H9 (cell line): ENCODE data around the gene SFXN1. TPM values are rescaled to one million over a fixed set of nuclear protein-coding genes. Genes with fewer than 3 reads are reported as not detected.

ENCODE experiments used
- DNase-seq: peaks from one replicate; pipeline ENCODE4 v3.0.0-alpha.2; 2017
- H2AFZ ChIP-seq: one replicate; pipeline ENCODE4 v1.6.1; 2013; ENCODE audit warnings: mild to moderate bottlenecking, low read length, control low read depth, moderate library complexity
- H2AK5ac ChIP-seq: 2 replicates; pipeline ENCODE4 v1.6.1; 2013; ENCODE audit warnings: low read length, control low read depth, mixed read lengths; ENCODE audit not compliant: insufficient read length
- H2BK120ac ChIP-seq: one replicate; pipeline ENCODE4 v1.6.1; 2013; ENCODE audit warnings: low read depth, mild to moderate bottlenecking, low read length, control low read depth, inconsistent platforms; ENCODE audit not compliant: poor library complexity, severe bottlenecking
- H2BK12ac ChIP-seq: 2 replicates; pipeline ENCODE4 v1.6.1; 2013; ENCODE audit warnings: low read length, control low read depth, mixed read lengths, low read depth; ENCODE audit not compliant: insufficient read length
- H2BK15ac ChIP-seq: 2 replicates; pipeline ENCODE4 v1.6.1; 2013; ENCODE audit warnings: low read depth, low read length, control low read depth
- H2BK20ac ChIP-seq: one replicate; pipeline ENCODE4 v1.6.1; 2013; ENCODE audit warnings: low read depth, mild to moderate bottlenecking, low read length, control low read depth, inconsistent platforms; ENCODE audit not compliant: poor library complexity, severe bottlenecking
- H2BK5ac ChIP-seq: 2 replicates; pipeline ENCODE4 v1.6.1; 2013; ENCODE audit warnings: low read length, control low read depth, mixed read lengths; ENCODE audit not compliant: insufficient read length
- H3K14ac ChIP-seq: 2 replicates; pipeline ENCODE4 v1.6.1; 2013; ENCODE audit warnings: low read length, control low read depth; ENCODE audit not compliant: insufficient read depth
- H3K18ac ChIP-seq: 2 replicates; pipeline ENCODE4 v1.6.1; 2013; ENCODE audit warnings: low read depth, mild to moderate bottlenecking, mixed read lengths, low read length, control low read depth; ENCODE audit not compliant: insufficient read length
- H3K23ac ChIP-seq: 2 replicates; pipeline ENCODE4 v1.6.1; 2013; ENCODE audit warnings: low read length, control low read depth, mixed read lengths, low read depth; ENCODE audit not compliant: insufficient read length
- H3K23me2 ChIP-seq: 2 replicates; pipeline ENCODE4 v1.6.1; 2013; ENCODE audit warnings: low read depth, mild to moderate bottlenecking, mixed read lengths, low read length, control low read depth; ENCODE audit not compliant: insufficient read length, poor library complexity, severe bottlenecking
- H3K27ac ChIP-seq: 2 replicates; pipeline ENCODE4 v1.5.1; 2013; ENCODE audit warnings: low read length, control low read depth, mixed read lengths, low read depth; ENCODE audit not compliant: insufficient read length
- H3K27me3 ChIP-seq: 2 replicates; pipeline ENCODE4 v1.6.1; 2013; ENCODE audit warnings: low read length, control low read depth, inconsistent platforms; ENCODE audit not compliant: insufficient read depth
- H3K4ac ChIP-seq: 2 replicates; pipeline ENCODE4 v1.6.1; 2013; ENCODE audit warnings: low read depth, mild to moderate bottlenecking, control low read depth, inconsistent platforms, low read length, moderate library complexity
- H3K4me1 ChIP-seq: 2 replicates; pipeline ENCODE4 v1.6.1; 2013; ENCODE audit warnings: low read length, control low read depth, inconsistent platforms; ENCODE audit not compliant: insufficient read depth
- H3K4me2 ChIP-seq: 2 replicates; pipeline ENCODE4 v1.6.1; 2013; ENCODE audit warnings: low read length, control low read depth, mixed read lengths; ENCODE audit not compliant: insufficient read length, insufficient read depth
- H3K56ac ChIP-seq: 2 replicates; pipeline ENCODE4 v1.6.1; 2013; ENCODE audit warnings: low read depth, mild to moderate bottlenecking, mixed read lengths, low read length, control low read depth; ENCODE audit not compliant: insufficient read length
- H3K79me1 ChIP-seq: 2 replicates; pipeline ENCODE4 v1.6.1; 2013; ENCODE audit warnings: low read depth, mild to moderate bottlenecking, moderate library complexity, low read length, control low read depth, inconsistent platforms; ENCODE audit not compliant: insufficient read depth, poor library complexity, severe bottlenecking
- H3K79me2 ChIP-seq: 2 replicates; pipeline ENCODE4 v1.6.1; 2013; ENCODE audit warnings: low read length, control low read depth, inconsistent platforms; ENCODE audit not compliant: insufficient read depth
- H3K9ac ChIP-seq: 2 replicates; pipeline ENCODE4 v1.6.1; 2013; ENCODE audit warnings: low read length, control low read depth, mixed read lengths; ENCODE audit not compliant: insufficient read length; ENCODE audit errors: extremely low read depth
- H3K9me3 ChIP-seq: one replicate; pipeline ENCODE4 v1.6.1; 2013; ENCODE audit warnings: low read depth, low read length, inconsistent platforms; ENCODE audit not compliant: control insufficient read depth
- H3T11ph ChIP-seq: one replicate; pipeline ENCODE4 v1.6.1; 2013; ENCODE audit warnings: mild to moderate bottlenecking, low read length, control low read depth, inconsistent platforms
- H4K20me1 ChIP-seq: one replicate; pipeline ENCODE4 v1.6.1; 2013; ENCODE audit not compliant: control insufficient read depth, insufficient read length, insufficient read depth
- H4K5ac ChIP-seq: 2 replicates; pipeline ENCODE4 v1.6.1; 2013; ENCODE audit warnings: low read depth, mild to moderate bottlenecking, mixed read lengths, low read length, control low read depth; ENCODE audit not compliant: insufficient read length
- H4K8ac ChIP-seq: replicated peaks from 2 replicates; pipeline ENCODE4 v1.6.1; 2013; ENCODE audit warnings: low read length, control low read depth, mixed read lengths, low read depth; ENCODE audit not compliant: insufficient read length
- H4K91ac ChIP-seq: 2 replicates; pipeline ENCODE4 v1.6.1; 2013; ENCODE audit warnings: low read depth, mild to moderate bottlenecking, moderate library complexity, mixed read lengths, low read length, control low read depth; ENCODE audit not compliant: insufficient read length
- H3K27ac Mint-ChIP-seq, 3 experiments: 2 replicates in 2 of 3; 3 replicates in 1 of 3; pipeline ENCODE4 v1.8.0; 2020 to 2021; ENCODE audit warnings: mixed read lengths in 3 of 3, mild to moderate bottlenecking in 1 of 3, moderate library complexity in 1 of 3
- H3K27me3 Mint-ChIP-seq: 2 replicates; pipeline ENCODE4 v1.8.0; 2021; ENCODE audit warnings: low read depth, mild to moderate bottlenecking, moderate library complexity, mixed read lengths
- H3K36me3 Mint-ChIP-seq, 3 experiments: 2 replicates in 2 of 3; 3 replicates in 1 of 3; pipeline ENCODE4 v1.8.0; 2020 to 2021; ENCODE audit warnings: low read depth in 3 of 3, mixed read lengths in 3 of 3; ENCODE audit not compliant: insufficient read depth in 1 of 3
- H3K4me1 Mint-ChIP-seq, 2 experiments: 2 replicates each; pipeline ENCODE4 v1.8.0; 2020; ENCODE audit warnings: mixed read lengths in 2 of 2
- H3K4me3 Mint-ChIP-seq, 2 experiments: 2 replicates in 1 of 2; 3 replicates in 1 of 2; pipeline ENCODE4 v1.8.0; 2020 to 2021; ENCODE audit warnings: mild to moderate bottlenecking in 2 of 2, mixed read lengths in 2 of 2, moderate library complexity in 1 of 2
- H3K9me3 Mint-ChIP-seq, 2 experiments: 2 replicates in 1 of 2; 3 replicates in 1 of 2; pipeline ENCODE4 v1.8.0; 2020; ENCODE audit warnings: mild to moderate bottlenecking in 2 of 2, mixed read lengths in 2 of 2, moderate library complexity in 1 of 2
- CTCF ChIP-seq: fragments of 200-600 bp; sonication (generic); conservative IDR thresholded peaks from 3 replicates; pipeline ENCODE4 v1.8.0; 2021; ENCODE audit warnings: antibody characterized with exemption, mild to moderate bottlenecking
- WGBS: extraction: QIAGEN DNeasy Blood & Tissue Kit; methylation state at CpG from one replicate; pipeline ENCODE4 v1.1.7; 2013; ENCODE audit warnings: missing lambda C conversion rate, low lambda C conversion rate, mixed read lengths; ENCODE audit not compliant: insufficient read length; ENCODE audit errors: extremely low coverage; 5-methylcytosine and 5-hydroxymethylcytosine counted together
- total RNA-seq: library from RNA; stranded (reverse); gene quantifications from 2 replicates; pipeline ENCODE4 v1.2.1, GENCODE V29; 2021

SFXN1 gene
- total RNA-seq, 1 experiment from 2014 or later, result 99.2 TPM

DNA sequence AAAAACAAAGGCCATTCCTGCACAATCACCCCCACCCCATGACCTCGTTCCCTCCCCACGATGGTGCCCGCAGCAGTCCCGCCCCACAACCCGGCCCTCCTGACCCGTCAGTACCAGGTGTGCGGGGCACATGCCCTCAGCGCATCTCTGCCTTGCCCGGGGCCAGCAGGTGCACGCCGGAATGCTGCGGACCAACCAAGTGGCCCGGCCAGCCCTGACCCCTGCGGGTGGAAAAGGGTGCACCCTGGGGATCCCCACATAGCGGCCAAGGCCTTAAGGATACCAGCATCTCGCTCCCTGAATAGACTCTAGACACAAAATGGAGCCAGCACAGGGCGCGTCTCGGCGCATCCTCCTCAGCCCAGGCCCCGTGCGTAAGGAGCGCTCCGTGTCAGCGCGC, 6.0 kb downstream of the SFXN1 start:
- Histone ChIP-seq H2BK5ac (no peak overlapping the region), H2BK15ac (no peak overlapping the region), H3T11ph (no peak overlapping the region), H2BK12ac (no peak overlapping the region), H3K14ac (no peak overlapping the region), H3K79me1 (peaks cover 4% of the 10 kb centered on the region), H3K23ac (no peak overlapping the region), H4K5ac (no peak overlapping the region), H3K79me2 (peaks cover 27% of the 10 kb centered on the region; the same call in 1 of the 2 replicates), H3K27me3 (no peaks in the 10 kb centered on the region), H2BK120ac (no peak overlapping the region), H3K4me2 (no peak overlapping the region), H4K91ac (no peak overlapping the region), H3K4ac (no peak overlapping the region), H3K9me3 (no peaks in the 10 kb centered on the region), H2AFZ (no peak overlapping the region), H2AK5ac (no peak overlapping the region), H3K9ac (no peak overlapping the region), H3K27ac (no peak overlapping the region), H3K23me2 (peaks cover 4% of the 10 kb centered on the region), H4K8ac (no peak overlapping the region), H3K18ac (no peak overlapping the region), H2BK20ac (no peak overlapping the region), H4K20me1 (no peaks in the 10 kb centered on the region), H3K4me1 (peaks cover 4% of the 10 kb centered on the region; the same call in 1 of the 2 replicates), H3K56ac (no peak overlapping the region)
- no peak for DNase-seq
- no peak overlapping the region for H3K4me3 Mint-ChIP-seq
- H3K9me3 Mint-ChIP-seq, result no peaks in the 10 kb centered on the region
- peaks cover 15 to 16% of the 10 kb centered on the region in 2 experiments for H3K4me1 Mint-ChIP-seq
- no peak for TF ChIP-seq CTCF
- WGBS, result no CpG with 5 or more reads among the region's 26 CpGs
- no peaks in the 10 kb centered on the region for H3K27me3 Mint-ChIP-seq
- H3K36me3 Mint-ChIP-seq, result peaks cover 55 to 74% (median 64%) of the 10 kb centered on the region in 3 experiments
- no peak overlapping the region for H3K27ac Mint-ChIP-seq
